ENCODE results near the gene HMCES.
"Not testable (repeated sequence)": the region's sequence is repeated elsewhere in the genome, so short reads cannot be mapped to it uniquely, and the experiment has no call there.

HMCES gene

GRCh38 chr3:129256270-129256669, 22.4 kb upstream of the HMCES start:
- no peak for DNase-seq (ENCODE audit: low read depth, low spot score)
- in situ Hi-C loops (cut with HindIII; ENCODE audit: low sequenced_read_pairs), result no loop called here
- no peak for TF ChIP-seq CTCF (IDR thresholded peaks at IDR 0.05; ENCODE audit: low read depth, low read length)
- H3K4me3 ChIP-seq (ENCODE audit: low read depth, low read length), result no peak overlapping the region

- in situ Hi-C loops (cut with HindIII; ENCODE audit: low sequenced_read_pairs), result no loop called here
- TF ChIP-seq CTCF (IDR thresholded peaks at IDR 0.05; ENCODE audit: low read depth, low read length), result no peak
- DNase-seq (ENCODE audit: low read depth, low spot score), result no peak
- no peak overlapping the region for H3K4me3 ChIP-seq (ENCODE audit: low read depth, low read length)
Measured at GRCh38 chr3:129257609-129258008, 21.1 kb upstream of the HMCES start.

- in situ Hi-C loops (cut with HindIII; ENCODE audit: low sequenced_read_pairs), result no loop called here
- TF ChIP-seq CTCF (IDR thresholded peaks at IDR 0.05; ENCODE audit: low read depth, low read length), result no peak
- no peak for DNase-seq (ENCODE audit: low read depth, low spot score)
- H3K4me3 ChIP-seq (ENCODE audit: low read depth, low read length), result no peak overlapping the region
Measured at GRCh38 chr3:129259612-129260477, 18.8 kb upstream of the HMCES start.

GRCh38 chr3:129260606-129261005, 18.1 kb upstream of the HMCES start:
- no peak overlapping the region for H3K4me3 ChIP-seq (ENCODE audit: low read depth, low read length)
- no peak for DNase-seq (ENCODE audit: low read depth, low spot score)
- in situ Hi-C loops (cut with HindIII; ENCODE audit: low sequenced_read_pairs), result no loop called here
- TF ChIP-seq CTCF (IDR thresholded peaks at IDR 0.05; ENCODE audit: low read depth, low read length), result no peak

- H3K4me3 ChIP-seq (ENCODE audit: low read depth, low read length), result no peak overlapping the region
- DNase-seq (ENCODE audit: low read depth, low spot score), result no peak
- in situ Hi-C loops (cut with HindIII; ENCODE audit: low sequenced_read_pairs), result no loop called here
- TF ChIP-seq CTCF (IDR thresholded peaks at IDR 0.05; ENCODE audit: low read depth, low read length), result no peak
Measured at GRCh38 chr3:129261894-129262293, 16.8 kb upstream of the HMCES start.

- DNase-seq (ENCODE audit: low read depth, low spot score), result no peak
- in situ Hi-C loops (cut with HindIII; ENCODE audit: low sequenced_read_pairs), result no loop called here
- H3K4me3 ChIP-seq (ENCODE audit: low read depth, low read length), result no peak overlapping the region
- no peak for TF ChIP-seq CTCF (IDR thresholded peaks at IDR 0.05; ENCODE audit: low read depth, low read length)
Measured at GRCh38 chr3:129263161-129263910, 15.3 kb upstream of the HMCES start.

- DNase-seq (ENCODE audit: low read depth, low spot score); in situ Hi-C loops (cut with HindIII; ENCODE audit: low sequenced_read_pairs): not testable (repeated sequence)
Measured at GRCh38 chr3:129264994-129265393, 13.7 kb upstream of the HMCES start.

More at GRCh38 chr3:129264994-129265393, 13.7 kb upstream of the HMCES start:
- not testable (repeated sequence) for H3K4me3 ChIP-seq (ENCODE audit: low read depth, low read length)

All from astrocyte of the spinal cord (primary cell).